H1 (cell line): ENCODE results near the gene NDUFS3. TPM values are rescaled to one million over a fixed set of nuclear protein-coding genes. Genes with fewer than 3 reads are reported as not detected.

ENCODE experiments used
- CTCF ChIA-PET: fragments of 300-600 bp; sonication (Branson Sonifier 250); formaldehyde crosslinking; loops from one replicate; lab custom pipeline; 2021; ENCODE audit not compliant: partially characterized antibody; lab: Charles Lee
- POLR2A ChIA-PET: fragments of 300-600 bp; sonication (Branson Sonifier 250); formaldehyde crosslinking; loops from one replicate; lab custom pipeline; 2021; ENCODE audit warnings: inconsistent platforms; ENCODE audit not compliant: partially characterized antibody; lab: Charles Lee
- DNase-seq, 2 experiments: peaks; one replicate each; pipeline versions ENCODE4 v3.0.0 to v3.0.0-alpha.2; 2010 to 2022; ENCODE audit warnings: low spot score in 2 of 2, low read depth in 1 of 2, mixed read lengths in 1 of 2
- FAIRE-seq: peaks from 2 replicates; lab custom pipeline; 2011; peaks lifted over from hg19 to GRCh38; lab: Jason Lieb, UNC
- H2AFZ ChIP-seq: 2 replicates; pipeline ENCODE4 v1.8.1; 2012; ENCODE audit warnings: low read length, inconsistent platforms
- H2AK5ac ChIP-seq: 2 replicates; pipeline ENCODE4 v1.6.1; 2013; ENCODE audit warnings: low read depth, low read length
- H2BK120ac ChIP-seq: replicated peaks from 2 replicates; pipeline ENCODE3; 2013; ENCODE audit warnings: low read depth, low read length, inconsistent platforms
- H2BK12ac ChIP-seq: 2 replicates; pipeline ENCODE4 v1.6.1; 2013; ENCODE audit warnings: low read depth, low read length
- H2BK15ac ChIP-seq: 2 replicates; pipeline ENCODE4 v1.6.1; 2013; ENCODE audit warnings: low read length
- H2BK20ac ChIP-seq: 2 replicates; pipeline ENCODE4 v1.6.1; 2013; ENCODE audit warnings: low read length
- H2BK5ac ChIP-seq: 2 replicates; pipeline ENCODE4 v1.6.1; 2013; ENCODE audit warnings: low read depth, low read length
- H3K14ac ChIP-seq: 2 replicates; pipeline ENCODE4 v1.6.1; 2013; ENCODE audit warnings: inconsistent platforms; ENCODE audit not compliant: insufficient read length
- H3K18ac ChIP-seq: 2 replicates; pipeline ENCODE4 v1.6.1; 2013; ENCODE audit warnings: low read length; ENCODE audit errors: extremely low read depth
- H3K23ac ChIP-seq: 2 replicates; pipeline ENCODE4 v1.6.1; 2013; ENCODE audit warnings: inconsistent platforms; ENCODE audit not compliant: insufficient read length
- H3K23me2 ChIP-seq: 2 replicates; pipeline ENCODE4 v1.6.1; 2013; ENCODE audit warnings: low read depth, low read length
- H3K27ac ChIP-seq: 2 replicates; pipeline ENCODE4 v1.6.1; 2011; ENCODE audit warnings: low read depth, low read length, inconsistent platforms
- H3K27me3 ChIP-seq, 4 experiments: replicated peaks in 1 of 4; 1 replicate in 1 of 4; 2 replicates in 3 of 4; pipeline versions ENCODE4 v1.6.1 to v1.8.1; 2011 to 2013; ENCODE audit warnings: low read length in 3 of 4, mild to moderate bottlenecking in 3 of 4, inconsistent platforms in 2 of 4, mixed read lengths in 2 of 4, moderate library complexity in 1 of 4; ENCODE audit not compliant: control insufficient read depth in 3 of 4, insufficient read depth in 3 of 4; ENCODE audit errors: extremely low read depth in 1 of 4
- H3K36me3 ChIP-seq, 4 experiments: 2 replicates each; pipeline versions ENCODE4 v1.6.1 to v1.8.1; 2011 to 2013; ENCODE audit warnings: mild to moderate bottlenecking in 4 of 4, low read length in 3 of 4, moderate library complexity in 2 of 4, control low read depth in 1 of 4, inconsistent platforms in 1 of 4; ENCODE audit not compliant: insufficient read depth in 4 of 4, control insufficient read depth in 2 of 4
- H3K4ac ChIP-seq: replicated peaks from 2 replicates; pipeline ENCODE3; 2013; ENCODE audit warnings: low read length, low read depth, mixed read lengths, inconsistent platforms; ENCODE audit not compliant: insufficient read length
- H3K4me1 ChIP-seq, 4 experiments: replicated peaks in 1 of 4; 1 replicate in 1 of 4; 2 replicates in 3 of 4; pipeline versions ENCODE4 v1.6.1 to v1.8.1; 2011 to 2013; ENCODE audit warnings: low read length in 3 of 4, inconsistent platforms in 2 of 4, mixed read lengths in 1 of 4; ENCODE audit not compliant: insufficient read depth in 4 of 4, control insufficient read depth in 3 of 4
- H3K4me2 ChIP-seq, 2 experiments: 2 replicates each; pipeline versions ENCODE4 v1.6.1 to v1.8.1; 2011 to 2013; ENCODE audit warnings: low read depth in 2 of 2, low read length in 2 of 2, control low read depth in 1 of 2, inconsistent platforms in 1 of 2, mild to moderate bottlenecking in 1 of 2; ENCODE audit not compliant: insufficient read depth in 1 of 2
- H3K4me3 ChIP-seq, 4 experiments: fragments of 200-600, 300-600 bp in 1 of 4; sonication (generic), shearing (Covaris generic), sonication (Bioruptor Twin) in 1 of 4; 2 replicates each; pipeline versions ENCODE4 v1.5.1 to v1.8.1; 2011 to 2016; ENCODE audit warnings: low read length in 4 of 4, low read depth in 3 of 4, control low read depth in 2 of 4, inconsistent platforms in 2 of 4, mild to moderate bottlenecking in 2 of 4, mixed read lengths in 1 of 4, moderate library complexity in 1 of 4; ENCODE audit not compliant: insufficient read depth in 2 of 4; ENCODE audit errors: extremely low read depth in 1 of 4
- H3K56ac ChIP-seq: replicated peaks from 2 replicates; pipeline ENCODE3; 2013; ENCODE audit warnings: low read depth, mild to moderate bottlenecking, mixed read lengths, low read length, inconsistent platforms; ENCODE audit not compliant: insufficient read length
- H3K79me1 ChIP-seq: 2 replicates; pipeline ENCODE4 v1.6.1; 2013; ENCODE audit warnings: low read depth, low read length, control low read depth
- H3K79me2 ChIP-seq, 2 experiments: 2 replicates each; pipeline versions ENCODE4 v1.6.1 to v1.8.1; 2012 to 2013; ENCODE audit warnings: low read length in 2 of 2, mild to moderate bottlenecking in 2 of 2, inconsistent platforms in 1 of 2; ENCODE audit not compliant: insufficient read depth in 2 of 2, control insufficient read depth in 1 of 2
- H3K9ac ChIP-seq, 4 experiments: replicated peaks in 1 of 4; 1 replicate in 1 of 4; 2 replicates in 3 of 4; pipeline versions ENCODE4 v1.6.1 to v1.8.1; 2011 to 2013; ENCODE audit warnings: low read depth in 3 of 4, low read length in 3 of 4, control low read depth in 2 of 4, mild to moderate bottlenecking in 2 of 4, moderate library complexity in 2 of 4, inconsistent platforms in 1 of 4; ENCODE audit errors: extremely low read depth in 1 of 4
- H3K9me3 ChIP-seq, 2 experiments: 2 replicates each; pipeline versions ENCODE4 v1.6.1 to v1.8.1; 2012 to 2013; ENCODE audit warnings: mild to moderate bottlenecking in 2 of 2, moderate library complexity in 2 of 2, control low read depth in 1 of 2, inconsistent platforms in 1 of 2, low read depth in 1 of 2, low read length in 1 of 2, mixed read lengths in 1 of 2; ENCODE audit not compliant: insufficient read depth in 2 of 2
- H4K20me1 ChIP-seq, 2 experiments: replicated peaks in 1 of 2; 2 replicates each; pipeline versions ENCODE3 to v1.8.1; 2011 to 2013; ENCODE audit warnings: inconsistent platforms in 2 of 2, low read length in 2 of 2, mild to moderate bottlenecking in 1 of 2; ENCODE audit not compliant: insufficient read depth in 2 of 2, control insufficient read depth in 1 of 2
- H4K5ac ChIP-seq: 2 replicates; pipeline ENCODE4 v1.6.1; 2013; ENCODE audit warnings: low read length, low read depth, mixed read lengths, inconsistent platforms; ENCODE audit not compliant: insufficient read length
- H4K8ac ChIP-seq: 2 replicates; pipeline ENCODE4 v1.8.0; 2013; ENCODE audit warnings: mild to moderate bottlenecking, moderate library complexity, low read length, inconsistent platforms; ENCODE audit not compliant: insufficient read depth; ENCODE audit errors: extremely low read depth
- H4K91ac ChIP-seq: replicated peaks from 2 replicates; pipeline ENCODE3; 2013; ENCODE audit warnings: low read length, mixed read lengths, inconsistent platforms; ENCODE audit not compliant: insufficient read length
- BACH1 ChIP-seq: IDR thresholded peaks from 2 replicates; pipeline ENCODE4 v1.6.1; 2012; ENCODE audit warnings: low read length, improper control_type of control experiment
- BCL11A ChIP-seq, 2 experiments: IDR thresholded peaks; one replicate each; pipeline ENCODE4 v1.6.1; 2011; ENCODE audit warnings: low read depth in 2 of 2, low read length in 2 of 2, mild to moderate bottlenecking in 2 of 2
- CTBP2 ChIP-seq: IDR thresholded peaks from 2 replicates; pipeline ENCODE4 v1.7.0; 2011; ENCODE audit warnings: borderline replicate concordance, mild to moderate bottlenecking, moderate library complexity, mixed read lengths, low read length; ENCODE audit not compliant: insufficient read depth, insufficient read length
- EGR1 ChIP-seq: IDR thresholded peaks from 2 replicates; pipeline ENCODE4 v1.6.1; 2011; ENCODE audit warnings: low read depth, low read length, borderline replicate concordance
- FOSL1 ChIP-seq: IDR thresholded peaks from 2 replicates; pipeline ENCODE4 v1.6.1; 2011; ENCODE audit warnings: mild to moderate bottlenecking, low read depth, low read length, moderate library complexity; ENCODE audit not compliant: insufficient read depth
- JUND ChIP-seq: IDR thresholded peaks from 2 replicates; pipeline ENCODE4 v1.6.1; 2011; ENCODE audit warnings: mild to moderate bottlenecking, improper control_type of control experiment, low read length
- NRF1 ChIP-seq: IDR thresholded peaks from 2 replicates; pipeline ENCODE4 v1.6.1; 2011; ENCODE audit warnings: mild to moderate bottlenecking, low read depth, low read length, improper control_type of control experiment
- RXRA ChIP-seq: IDR thresholded peaks from 2 replicates; pipeline ENCODE4 v1.6.1; 2011; ENCODE audit warnings: low read depth, mild to moderate bottlenecking, low read length, moderate library complexity; ENCODE audit not compliant: insufficient read depth
- WGBS, 2 experiments: shearing (Covaris generic) in 1 of 2; methylation state at CpG; one replicate each; pipeline versions ENCODE4 v1.1.6 to v1.1.7; 2013 to 2015; ENCODE audit warnings: low lambda C conversion rate in 2 of 2, mixed read lengths in 2 of 2, inconsistent platforms in 1 of 2, low coverage in 1 of 2, missing lambda C conversion rate in 1 of 2; ENCODE audit not compliant: insufficient replicate concordance in 2 of 2, insufficient coverage in 1 of 2, insufficient read length in 1 of 2; ENCODE audit errors: extremely low coverage in 1 of 2, missing lambda C conversion rate in 1 of 2; 5-methylcytosine and 5-hydroxymethylcytosine counted together
- polyA plus RNA-seq, 7 experiments: library from polyadenylated mRNA; depleted of rRNA in 3 of 7; stranded (reverse) in 5 of 7; unstranded in 2 of 7; fragments of >200 nt in 5 of 7; fragments of 200-250 nt in 2 of 7; gene quantifications; 1 replicate in 5 of 7; 2 replicates in 1 of 7; 4 replicates in 1 of 7; pipeline versions ENCODE4 v1.2.1 to v1.2.3, GENCODE V29; 2011 to 2013; ENCODE audit warnings: missing spikeins in 2 of 7, mixed read lengths in 2 of 7
- total RNA-seq: library from RNA; stranded (reverse); fragmentation: NEBNext Ultra II Directional; extraction: Animal tissue kit (Norgen Biotek cat#: 25700); gene quantifications from 2 replicates; pipeline ENCODE4 v1.2.1, GENCODE V29; 2021
- TF ChIP-seq, protein P1 (sequence below): IDR thresholded peaks from 2 replicates; pipeline ENCODE4 v1.6.1; 2012; ENCODE audit warnings: low read length, inconsistent platforms
- TF ChIP-seq, protein P2 (sequence below): IDR thresholded peaks from 2 replicates; pipeline ENCODE4 v1.6.1; 2012; ENCODE audit warnings: inconsistent platforms

The NDUFS3 gene
- total and polyA plus RNA-seq, 2 of the 8 experiments (the other 6 are each of a cell fraction or from before 2014, with no cell fraction given) = 135 to 241 TPM

DNA sequence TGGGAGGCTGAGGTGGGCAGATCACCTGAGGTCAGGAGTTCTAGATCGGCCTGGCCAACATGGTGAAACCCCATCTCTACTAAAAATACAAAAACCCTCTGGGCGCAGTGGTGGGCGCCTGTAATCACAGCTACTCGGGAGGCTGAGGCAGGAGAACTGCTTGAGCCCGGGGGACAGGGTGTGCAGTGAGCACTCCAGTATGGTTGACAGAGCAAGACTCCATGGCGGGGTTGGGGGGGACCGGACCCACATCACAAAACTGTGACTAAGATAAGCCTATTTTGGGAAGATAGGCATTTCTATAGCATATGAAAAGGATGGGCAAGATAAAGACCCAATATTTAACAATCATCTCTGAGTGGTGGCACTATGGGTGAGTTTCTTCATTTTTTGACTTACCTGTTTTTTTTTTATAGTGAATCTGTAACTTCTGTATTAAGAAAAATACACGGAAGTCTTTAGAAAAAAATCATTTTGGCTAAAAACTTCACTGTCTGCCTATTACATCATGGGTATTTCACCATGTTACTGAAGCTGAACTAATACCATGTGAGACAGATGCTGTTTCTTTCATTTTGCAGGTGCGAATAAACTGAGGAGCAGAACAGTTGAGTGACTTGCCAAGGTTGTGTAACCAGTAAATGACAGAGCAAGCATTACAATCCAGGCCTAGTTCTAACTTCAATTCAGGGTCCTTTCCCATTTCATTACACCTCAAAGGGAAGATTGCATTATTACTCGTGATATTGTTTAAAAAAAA is 28.4 kb upstream of the NDUFS3 start:
- ChIA-PET CTCF (interaction anchor here (1.5 to 2.3 kb wide), 4 partner anchors 10 to 67 kb away, joined by 3 to 25 read pairs (median 7); no protein-coding TSS in a partner anchor), POLR2A (interaction anchor here (1.2 to 5.0 kb wide), 8 partner anchors 11 to 50 kb away, joined by 3 to 65 read pairs (median 11); partner anchors contain the start of genes KBTBD4, NDUFS3 and PTPMT1)
- peaks cover 0 to 6% (median 0%) of the 10 kb centered on the region in 4 experiments; a peak in 1 of 8 replicates for H3K36me3 ChIP-seq
- FAIRE-seq (no peak), DNase-seq (no peak)
- H3K4me3 ChIP-seq = peak overlapping the region in 1 of 4 experiments; percentile 83; a peak in 1 of 8 replicates
- H2BK20ac ChIP-seq = no peak overlapping the region
- H3K23ac ChIP-seq = no peak overlapping the region
- no peak overlapping the region for H2BK5ac ChIP-seq
- H4K8ac ChIP-seq = no peak overlapping the region
- H3K9ac ChIP-seq = no peak overlapping the region
- H2AFZ ChIP-seq = no peak overlapping the region
- H3K4ac ChIP-seq = no peak overlapping the region
- 92% methylated on average over 10 of the region's 10 CpGs; no CpG with 5 or more reads in 1 of the 2 experiments for WGBS, 2 experiments
- no peak overlapping the region for H3K56ac ChIP-seq
- H4K20me1 ChIP-seq = peaks cover 13 to 19% of the 10 kb centered on the region in 2 experiments
- H2BK15ac ChIP-seq = no peak overlapping the region
- peaks cover 0 to 2% (median 0%) of the 10 kb centered on the region in 4 experiments; a peak in 1 of 7 replicates for H3K4me1 ChIP-seq
- no peak overlapping the region for H2BK120ac ChIP-seq
- no peak overlapping the region for H3K18ac ChIP-seq
- no peaks in the 10 kb centered on the region for H3K9me3 ChIP-seq
- H3K4me2 ChIP-seq = no peak overlapping the region; a peak in 1 of 4 replicates
- TF ChIP-seq FOSL1 (no peak), BCL11A (IDR thresholded peaks at IDR 0.05; ENCODE audit: low read depth in 2 of 2, low read length in 2 of 2) (no peak), CTBP2 (no peak), BACH1 (no peak), EGR1 (no peak), JUND (no peak), NRF1 (no peak), RXRA (no peak)
- TF ChIP-seq, protein P1, sequence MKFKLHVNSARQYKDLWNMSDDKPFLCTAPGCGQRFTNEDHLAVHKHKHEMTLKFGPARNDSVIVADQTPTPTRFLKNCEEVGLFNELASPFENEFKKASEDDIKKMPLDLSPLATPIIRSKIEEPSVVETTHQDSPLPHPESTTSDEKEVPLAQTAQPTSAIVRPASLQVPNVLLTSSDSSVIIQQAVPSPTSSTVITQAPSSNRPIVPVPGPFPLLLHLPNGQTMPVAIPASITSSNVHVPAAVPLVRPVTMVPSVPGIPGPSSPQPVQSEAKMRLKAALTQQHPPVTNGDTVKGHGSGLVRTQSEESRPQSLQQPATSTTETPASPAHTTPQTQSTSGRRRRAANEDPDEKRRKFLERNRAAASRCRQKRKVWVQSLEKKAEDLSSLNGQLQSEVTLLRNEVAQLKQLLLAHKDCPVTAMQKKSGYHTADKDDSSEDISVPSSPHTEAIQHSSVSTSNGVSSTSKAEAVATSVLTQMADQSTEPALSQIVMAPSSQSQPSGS = no peak
- TF ChIP-seq, protein P2, sequence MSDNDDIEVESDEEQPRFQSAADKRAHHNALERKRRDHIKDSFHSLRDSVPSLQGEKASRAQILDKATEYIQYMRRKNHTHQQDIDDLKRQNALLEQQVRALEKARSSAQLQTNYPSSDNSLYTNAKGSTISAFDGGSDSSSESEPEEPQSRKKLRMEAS = no peak
- no peak overlapping the region for H4K5ac ChIP-seq
- no peak overlapping the region for H2AK5ac ChIP-seq
- H4K91ac ChIP-seq = no peak overlapping the region
- no peak overlapping the region for H3K14ac ChIP-seq
- H3K27me3 ChIP-seq = no peaks in the 10 kb centered on the region
- H3K23me2 ChIP-seq = peaks cover 3% of the 10 kb centered on the region; the same call in 1 of the 2 replicates
- no peak overlapping the region for H3K27ac ChIP-seq
- H3K79me2 ChIP-seq = peaks cover 49 to 71% of the 10 kb centered on the region in 2 experiments
- no peaks in the 10 kb centered on the region for H3K79me1 ChIP-seq
- H2BK12ac ChIP-seq = no peak overlapping the region
